GM21786 (cell line): Measurements from ENCODE around the gene PCDHGA11.
"Not testable (repeated sequence)": the region's sequence is repeated elsewhere in the genome, so short reads cannot be mapped to it uniquely, and the experiment has no call there.

Experiments used
- ATAC-seq: cut with Tn5 transposase; IDR thresholded peaks from one replicate; pipeline ENCODE4 v1.9.1; 2021; ENCODE audit not compliant: unreplicated experiment

The PCDHGA11 gene

GRCh38 chr5:141398608-141399007 lies 22.2 kb upstream of the PCDHGA11 start:
- no peak for ATAC-seq

- ATAC-seq = no peak
These were observed 21.1 kb upstream of the PCDHGA11 start for GRCh38 chr5:141399555-141400258.

GRCh38 chr5:141402553-141403243 lies 18.2 kb upstream of the PCDHGA11 start, which contains the start of gene PCDHGA9:
Gene PCDHGA9 (plus strand): TSS chr5:141402778. CDS start chr5:141402953, 175 bp downstream.
- no peak for ATAC-seq

GRCh38 chr5:141403387-141403786 lies 17.5 kb upstream of the PCDHGA11 start:
- no peak for ATAC-seq

GRCh38 chr5:141407790-141408505 lies 12.9 kb upstream of the PCDHGA11 start, which contains the start of gene PCDHGB6:
Gene PCDHGB6 (plus strand): TSS chr5:141408021. CDS start chr5:141408203, 182 bp downstream.
- peak; percentile 65 for ATAC-seq

GRCh38 chr5:141409598-141410306 lies 11.1 kb upstream of the PCDHGA11 start:
- no peak for ATAC-seq

- ATAC-seq = no peak
These were observed 9.3 kb upstream of the PCDHGA11 start for GRCh38 chr5:141411575-141411974.

- peak; percentile 78 for ATAC-seq
These were observed 7.9 kb upstream of the PCDHGA11 start, which contains the start of gene PCDHGA10 for GRCh38 chr5:141412854-141413539. Gene PCDHGA10 (plus strand): TSS chr5:141412987. CDS start chr5:141413176, 189 bp downstream.

GRCh38 chr5:141413540-141414069 lies 7.2 kb upstream of the PCDHGA11 start:
- no peak for ATAC-seq

GRCh38 chr5:141414548-141415274 lies 6.1 kb upstream of the PCDHGA11 start:
- ATAC-seq = not testable (repeated sequence)

GRCh38 chr5:141415275-141415618 lies 5.6 kb upstream of the PCDHGA11 start:
- ATAC-seq = not testable (repeated sequence)

- ATAC-seq = peak; percentile 70
These were observed 3.2 kb upstream of the PCDHGA11 start, which contains the start of gene PCDHGB7 for GRCh38 chr5:141417494-141418172. Gene PCDHGB7 (plus strand): TSS chr5:141417677. CDS start chr5:141417860, 183 bp downstream.

- ATAC-seq = no peak
These were observed 1.6 kb upstream of the PCDHGA11 start for GRCh38 chr5:141419074-141419880.

GRCh38 chr5:141421489-141421855 lies 621 bp downstream of the PCDHGA11 start:
- ATAC-seq = no peak

GRCh38 chr5:141422742-141423291 lies 2.0 kb downstream of the PCDHGA11 start:
- ATAC-seq = no peak

GRCh38 chr5:141427783-141428426 lies 7.1 kb downstream of the PCDHGA11 start:
- ATAC-seq = no peak
